Uterus (tissue), 4 donors: ENCODE data around the gene SHB. TPM values are rescaled to one million over a fixed set of nuclear protein-coding genes. Genes with fewer than 3 reads are reported as not detected.

Experiments used
- DNase-seq, 2 donors: peaks; one replicate each; pipeline ENCODE4 v3.0.0-alpha.2; 2019 to 2020
- H3K27ac ChIP-seq, 2 donors: fragments of 200-600 bp; sonication (generic); 1 replicate in 1 of 2; 2 replicates in 1 of 2; pipeline ENCODE4 v1.5.1; 2016 to 2018
- H3K27me3 ChIP-seq, 2 donors: fragments of 200-600 bp; sonication (generic); one replicate each; pipeline ENCODE4 v1.5.1; 2018 to 2019; ENCODE audit warnings: control low read depth in 1 of 2
- H3K36me3 ChIP-seq, 2 donors: fragments of 200-600 bp; sonication (generic); one replicate each; pipeline ENCODE4 v1.5.1; 2019; ENCODE audit warnings: control low read depth in 1 of 2
- H3K4me1 ChIP-seq, 2 donors: fragments of 200-600 bp; sonication (generic); one replicate each; pipeline ENCODE4 v1.5.1; 2018 to 2019; ENCODE audit warnings: control low read depth in 1 of 2
- H3K4me3 ChIP-seq, 2 donors: fragments of 200-600 bp; sonication (generic); 1 replicate in 1 of 2; 2 replicates in 1 of 2; pipeline ENCODE4 v1.5.1; 2018 to 2019; ENCODE audit warnings: mild to moderate bottlenecking in 1 of 2
- H3K9me3 ChIP-seq, 2 donors: fragments of 200-600 bp; sonication (generic); one replicate each; pipeline ENCODE4 v1.5.1; 2019; ENCODE audit warnings: control low read depth in 1 of 2
- POLR2A ChIP-seq, 2 donors: fragments of 450-650 bp; IDR thresholded peaks; one replicate each; pipeline ENCODE4 v1.6.1; 2016; ENCODE audit warnings: antibody characterized with exemption in 2 of 2, mild to moderate bottlenecking in 1 of 2, moderate library complexity in 1 of 2
- intact Hi-C: fragments of 100-400 bp; cut with DNase I; formaldehyde crosslinking; loops from one replicate; pipeline ENCODE4 v1.15.1; 2023; ENCODE audit warnings: low total_unique reads
- total RNA-seq, 4 donors: library from RNA; depleted of rRNA in 3 of 4; stranded (reverse); fragments of >200 nt in 3 of 4; gene quantifications; one replicate each; pipeline versions ENCODE4 v1.1.0 to v1.2.4, GENCODE V29; 2014 to 2023
- TF ChIP-seq, protein P1 (sequence below), 4 experiments: fragments of 200-600 bp in 2 of 4; fragments of 450-650 bp in 2 of 4; sonication (generic) in 2 of 4; IDR thresholded peaks; one replicate each; pipeline ENCODE4 v1.5.1; 2016 to 2019; ENCODE audit warnings: antibody characterized with exemption in 4 of 4, mild to moderate bottlenecking in 2 of 4, moderate library complexity in 1 of 4
- donor health status: DM: yes; HTN: yes; CAD: no.

Gene SHB
- total RNA-seq, 4 donors from 2014 or later = 3.5 to 19.6 (median 7.3) TPM

DNA sequence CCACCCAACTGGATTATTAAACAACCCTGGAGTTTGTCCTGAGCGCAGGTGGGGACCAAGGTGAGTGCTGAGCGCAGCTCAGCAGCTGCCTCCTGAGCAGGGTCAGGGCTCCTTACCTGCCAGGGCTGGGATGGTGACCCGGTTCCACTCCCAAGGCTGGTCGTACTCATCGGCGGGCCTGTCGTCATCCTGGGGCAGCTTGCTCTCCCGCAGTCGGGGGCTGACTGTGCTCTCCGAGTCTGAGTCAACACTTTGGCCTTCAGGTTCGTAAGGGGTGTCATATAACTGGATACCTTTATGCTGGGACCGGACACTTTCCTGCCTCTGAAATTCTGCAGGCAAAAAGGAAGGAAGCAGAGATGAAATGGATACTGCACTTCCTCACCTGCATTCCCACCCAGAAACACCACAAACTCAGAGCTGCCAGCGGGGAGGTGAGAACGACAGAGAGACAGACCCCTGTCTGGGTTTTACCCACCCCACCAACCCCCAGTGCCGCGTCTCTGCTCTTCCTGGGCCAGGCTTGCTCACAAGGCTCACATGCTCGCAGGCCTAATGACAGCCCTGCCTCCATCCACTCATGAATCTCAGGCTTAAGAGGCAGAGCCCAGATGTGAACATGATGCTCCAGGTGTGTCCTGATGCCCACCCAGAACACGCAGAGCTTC lies 94.4 kb downstream of the SHB start:
- DNase-seq = no peak
- intact Hi-C loops = no loop called here

DNA sequence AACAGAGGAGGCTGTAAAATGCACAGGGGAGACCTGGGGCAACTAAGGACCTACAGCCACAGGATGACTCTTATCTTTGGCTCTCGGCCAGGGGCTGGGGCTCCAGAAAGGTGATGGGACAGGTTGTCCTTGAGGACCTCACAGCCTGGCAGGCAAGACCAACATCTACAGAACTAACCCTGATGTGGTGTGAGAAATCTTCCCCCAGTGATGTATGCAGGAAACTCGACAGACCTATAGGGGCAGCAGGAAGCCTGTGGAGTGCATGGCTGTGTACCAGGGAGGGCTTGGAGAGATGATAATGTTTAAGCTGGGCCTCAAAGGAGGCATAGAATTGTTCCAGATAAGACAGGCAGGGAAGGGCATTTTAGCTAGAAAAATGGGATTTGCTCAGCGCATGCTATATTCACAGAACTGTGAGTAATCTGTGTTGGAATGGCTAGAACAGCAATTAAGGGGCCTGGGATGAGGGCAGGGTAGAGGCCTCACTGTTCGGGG lies 96.6 kb downstream of the SHB start:
- no peak for DNase-seq
- intact Hi-C loops = no loop called here
- TF ChIP-seq, protein P1, sequence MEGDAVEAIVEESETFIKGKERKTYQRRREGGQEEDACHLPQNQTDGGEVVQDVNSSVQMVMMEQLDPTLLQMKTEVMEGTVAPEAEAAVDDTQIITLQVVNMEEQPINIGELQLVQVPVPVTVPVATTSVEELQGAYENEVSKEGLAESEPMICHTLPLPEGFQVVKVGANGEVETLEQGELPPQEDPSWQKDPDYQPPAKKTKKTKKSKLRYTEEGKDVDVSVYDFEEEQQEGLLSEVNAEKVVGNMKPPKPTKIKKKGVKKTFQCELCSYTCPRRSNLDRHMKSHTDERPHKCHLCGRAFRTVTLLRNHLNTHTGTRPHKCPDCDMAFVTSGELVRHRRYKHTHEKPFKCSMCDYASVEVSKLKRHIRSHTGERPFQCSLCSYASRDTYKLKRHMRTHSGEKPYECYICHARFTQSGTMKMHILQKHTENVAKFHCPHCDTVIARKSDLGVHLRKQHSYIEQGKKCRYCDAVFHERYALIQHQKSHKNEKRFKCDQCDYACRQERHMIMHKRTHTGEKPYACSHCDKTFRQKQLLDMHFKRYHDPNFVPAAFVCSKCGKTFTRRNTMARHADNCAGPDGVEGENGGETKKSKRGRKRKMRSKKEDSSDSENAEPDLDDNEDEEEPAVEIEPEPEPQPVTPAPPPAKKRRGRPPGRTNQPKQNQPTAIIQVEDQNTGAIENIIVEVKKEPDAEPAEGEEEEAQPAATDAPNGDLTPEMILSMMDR (IDR thresholded peaks at IDR 0.05) = no peak
- TF ChIP-seq POLR2A (IDR thresholded peaks at IDR 0.05) = no peak
- Histone ChIP-seq H3K27me3 (no peaks in the 10 kb centered on the region), H3K4me3 (no peak overlapping the region), H3K36me3 (no peaks in the 10 kb centered on the region), H3K4me1 (no peaks in the 10 kb centered on the region), H3K9me3 (no peaks in the 10 kb centered on the region), H3K27ac (no peak overlapping the region)

More for the DNA sequence above, 94.4 kb downstream of the SHB start:
- H3K27ac ChIP-seq = no peak overlapping the region
- H3K4me1 ChIP-seq = no peaks in the 10 kb centered on the region
- H3K9me3 ChIP-seq = no peaks in the 10 kb centered on the region
- no peaks in the 10 kb centered on the region for H3K36me3 ChIP-seq
- H3K27me3 ChIP-seq = no peaks in the 10 kb centered on the region
- no peak for TF ChIP-seq POLR2A (IDR thresholded peaks at IDR 0.05)
- TF ChIP-seq, protein P1 (IDR thresholded peaks at IDR 0.05) = no peak
- H3K4me3 ChIP-seq = no peak overlapping the region

GRCh38 chr9:37971691-37972090 lies 97.3 kb downstream of the SHB start:
- no peaks in the 10 kb centered on the region for H3K4me1 ChIP-seq
- TF ChIP-seq POLR2A (IDR thresholded peaks at IDR 0.05) = no peak
- TF ChIP-seq, protein P1 (IDR thresholded peaks at IDR 0.05) = no peak
- H3K27me3 ChIP-seq = no peaks in the 10 kb centered on the region
- intact Hi-C loops = no loop called here
- H3K4me3 ChIP-seq = no peak overlapping the region
- DNase-seq = no peak
- no peaks in the 10 kb centered on the region for H3K36me3 ChIP-seq
- no peaks in the 10 kb centered on the region for H3K9me3 ChIP-seq
- H3K27ac ChIP-seq = no peak overlapping the region

- intact Hi-C loops = no loop called here
- TF ChIP-seq, protein P1 (IDR thresholded peaks at IDR 0.05) = no peak
- TF ChIP-seq POLR2A (IDR thresholded peaks at IDR 0.05) = no peak
- Histone ChIP-seq H3K9me3 (no peaks in the 10 kb centered on the region), H3K36me3 (no peaks in the 10 kb centered on the region), H3K27me3 (no peaks in the 10 kb centered on the region), H3K4me1 (no peaks in the 10 kb centered on the region), H3K4me3 (no peak overlapping the region), H3K27ac (no peak overlapping the region)
- no peak for DNase-seq
Measured at GRCh38 chr9:37971108-37971459, 97.9 kb downstream of the SHB start.

GRCh38 chr9:37970301-37971107 lies 98.5 kb downstream of the SHB start:
- Histone ChIP-seq H3K4me3 (no peak overlapping the region), H3K27me3 (no peaks in the 10 kb centered on the region), H3K9me3 (no peaks in the 10 kb centered on the region), H3K36me3 (no peaks in the 10 kb centered on the region), H3K27ac (no peak overlapping the region), H3K4me1 (no peaks in the 10 kb centered on the region)
- no peak for TF ChIP-seq POLR2A (IDR thresholded peaks at IDR 0.05)
- TF ChIP-seq, protein P1 (IDR thresholded peaks at IDR 0.05) = no peak
- intact Hi-C loops = no loop called here
- DNase-seq = no peak
